Measurements from ENCODE around the gene CEP85. TPM values are rescaled to one million over a fixed set of nuclear protein-coding genes. Genes with fewer than 3 reads are reported as not detected.

The CEP85 gene
- total RNA-seq, 1 donor from 2014 or later, result 10.3 TPM

DNA sequence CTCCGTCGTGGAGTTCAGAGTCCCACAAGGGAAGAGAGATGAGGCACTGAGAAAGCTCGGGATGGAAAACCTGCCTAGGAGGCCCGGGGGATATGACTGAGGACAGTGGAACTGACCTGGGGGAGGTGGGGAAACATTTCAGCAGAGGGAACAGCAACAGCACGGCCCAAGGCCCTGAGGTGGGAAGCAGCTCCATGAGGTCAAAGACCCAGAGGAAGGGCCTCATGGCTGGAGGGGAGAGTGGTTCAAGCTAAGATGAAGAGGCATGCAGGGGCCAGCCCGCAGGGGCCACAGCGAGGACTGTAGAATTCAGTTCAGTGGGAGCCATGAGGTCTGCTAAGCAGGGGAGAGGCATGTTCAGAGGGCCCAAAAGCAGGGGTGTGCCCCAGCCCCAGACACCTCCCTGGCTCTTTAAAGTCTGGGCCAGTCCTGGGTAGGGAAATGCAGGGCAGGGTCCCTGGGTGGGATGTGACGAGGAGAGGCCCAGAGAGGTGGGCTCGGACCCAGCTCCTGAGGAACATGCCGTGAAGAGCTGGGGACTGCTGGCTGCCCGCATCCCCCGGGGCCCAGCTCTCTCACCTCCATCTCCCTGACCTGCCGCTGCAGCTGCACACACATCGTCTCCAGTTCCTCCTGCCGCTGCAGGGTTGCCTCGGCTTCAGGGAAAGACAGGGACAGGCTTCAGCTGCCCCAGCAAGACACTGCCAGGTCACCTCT lies 62.5 kb downstream of the CEP85 start:
- Histone ChIP-seq H3K4me3 (no peak overlapping the region), H3K27ac (no peak overlapping the region), H3K27me3 (no peaks in the 10 kb centered on the region), H3K4me1 (peaks cover 5% of the 10 kb centered on the region), H3K9me3 (no peaks in the 10 kb centered on the region), H3K36me3 (no peaks in the 10 kb centered on the region)
- DNase-seq, result no peak
- intact Hi-C loops (cut with DNase I), result no loop called here
- ATAC-seq, result no peak
- TF ChIP-seq, protein P1, sequence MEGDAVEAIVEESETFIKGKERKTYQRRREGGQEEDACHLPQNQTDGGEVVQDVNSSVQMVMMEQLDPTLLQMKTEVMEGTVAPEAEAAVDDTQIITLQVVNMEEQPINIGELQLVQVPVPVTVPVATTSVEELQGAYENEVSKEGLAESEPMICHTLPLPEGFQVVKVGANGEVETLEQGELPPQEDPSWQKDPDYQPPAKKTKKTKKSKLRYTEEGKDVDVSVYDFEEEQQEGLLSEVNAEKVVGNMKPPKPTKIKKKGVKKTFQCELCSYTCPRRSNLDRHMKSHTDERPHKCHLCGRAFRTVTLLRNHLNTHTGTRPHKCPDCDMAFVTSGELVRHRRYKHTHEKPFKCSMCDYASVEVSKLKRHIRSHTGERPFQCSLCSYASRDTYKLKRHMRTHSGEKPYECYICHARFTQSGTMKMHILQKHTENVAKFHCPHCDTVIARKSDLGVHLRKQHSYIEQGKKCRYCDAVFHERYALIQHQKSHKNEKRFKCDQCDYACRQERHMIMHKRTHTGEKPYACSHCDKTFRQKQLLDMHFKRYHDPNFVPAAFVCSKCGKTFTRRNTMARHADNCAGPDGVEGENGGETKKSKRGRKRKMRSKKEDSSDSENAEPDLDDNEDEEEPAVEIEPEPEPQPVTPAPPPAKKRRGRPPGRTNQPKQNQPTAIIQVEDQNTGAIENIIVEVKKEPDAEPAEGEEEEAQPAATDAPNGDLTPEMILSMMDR (IDR thresholded peaks at IDR 0.05), result no peak

DNA sequence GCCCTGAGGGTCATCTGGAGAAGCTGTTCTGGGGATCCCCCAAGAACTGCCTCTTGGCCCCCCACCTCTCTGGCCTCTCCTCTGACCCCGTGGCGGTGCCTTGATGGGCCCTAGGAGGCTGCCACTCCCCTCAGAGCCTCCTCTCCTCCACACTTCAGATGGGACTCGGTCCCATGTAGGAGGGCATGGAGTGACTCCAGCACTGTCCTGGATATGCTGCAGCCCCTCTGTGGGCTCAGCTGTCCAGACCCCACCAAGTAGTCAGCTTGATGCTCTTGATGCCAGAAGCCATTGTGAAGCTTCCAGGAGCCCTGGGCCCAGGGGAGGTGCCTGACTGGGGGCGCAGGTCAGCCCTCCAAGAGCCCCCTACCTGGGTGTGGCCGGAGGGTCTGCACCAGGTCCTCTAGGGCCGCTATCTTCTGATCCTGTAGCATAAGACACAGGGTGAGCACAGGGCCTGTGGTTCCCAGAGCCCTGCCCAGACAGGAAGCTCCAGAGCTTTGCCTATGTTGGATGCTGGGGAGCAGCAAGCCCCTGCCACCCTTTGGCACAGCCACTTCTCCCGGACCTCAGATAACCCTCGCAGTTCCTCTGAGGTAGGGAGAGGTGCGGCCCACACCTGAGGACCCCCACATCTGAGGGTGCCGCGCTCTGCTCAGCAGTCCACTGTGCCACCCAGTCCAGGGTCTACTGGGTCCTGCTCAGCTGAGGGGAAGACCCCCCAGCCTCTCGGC lies 63.2 kb downstream of the CEP85 start:
- H3K9me3 ChIP-seq, result no peaks in the 10 kb centered on the region
- TF ChIP-seq, protein P1 (IDR thresholded peaks at IDR 0.05), result no peak
- peaks cover 4% of the 10 kb centered on the region for H3K4me1 ChIP-seq
- H3K27me3 ChIP-seq, result no peaks in the 10 kb centered on the region
- intact Hi-C loops (cut with DNase I), result no loop called here
- no peaks in the 10 kb centered on the region for H3K36me3 ChIP-seq
- DNase-seq (no peak), ATAC-seq (no peak)
- no peak overlapping the region for H3K4me3 ChIP-seq
- no peak overlapping the region for H3K27ac ChIP-seq

DNA sequence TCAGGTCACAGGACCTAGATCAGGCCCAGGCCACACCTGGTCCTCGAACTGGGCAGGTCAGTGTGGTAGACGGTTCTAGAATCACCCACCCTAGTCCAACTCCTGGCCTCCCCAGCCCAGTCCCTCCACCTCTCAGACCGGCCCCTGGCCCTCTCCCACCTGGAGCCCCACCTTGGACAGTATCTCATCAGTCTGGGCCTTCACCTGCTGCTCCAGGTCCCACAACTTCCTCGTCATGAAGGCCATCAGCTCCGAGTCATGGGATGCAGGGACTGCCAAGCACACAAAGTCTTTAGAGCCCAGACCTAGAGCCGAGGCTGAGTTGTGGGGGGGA lies 63.8 kb downstream of the CEP85 start:
- Histone ChIP-seq H3K27me3 (no peaks in the 10 kb centered on the region), H3K4me3 (no peak overlapping the region), H3K9me3 (no peaks in the 10 kb centered on the region), H3K4me1 (peaks cover 4% of the 10 kb centered on the region), H3K36me3 (no peaks in the 10 kb centered on the region), H3K27ac (no peak overlapping the region)
- ATAC-seq (no peak), DNase-seq (no peak)
- intact Hi-C loops (cut with DNase I), result no loop called here
- TF ChIP-seq, protein P1 (IDR thresholded peaks at IDR 0.05), result no peak

DNA sequence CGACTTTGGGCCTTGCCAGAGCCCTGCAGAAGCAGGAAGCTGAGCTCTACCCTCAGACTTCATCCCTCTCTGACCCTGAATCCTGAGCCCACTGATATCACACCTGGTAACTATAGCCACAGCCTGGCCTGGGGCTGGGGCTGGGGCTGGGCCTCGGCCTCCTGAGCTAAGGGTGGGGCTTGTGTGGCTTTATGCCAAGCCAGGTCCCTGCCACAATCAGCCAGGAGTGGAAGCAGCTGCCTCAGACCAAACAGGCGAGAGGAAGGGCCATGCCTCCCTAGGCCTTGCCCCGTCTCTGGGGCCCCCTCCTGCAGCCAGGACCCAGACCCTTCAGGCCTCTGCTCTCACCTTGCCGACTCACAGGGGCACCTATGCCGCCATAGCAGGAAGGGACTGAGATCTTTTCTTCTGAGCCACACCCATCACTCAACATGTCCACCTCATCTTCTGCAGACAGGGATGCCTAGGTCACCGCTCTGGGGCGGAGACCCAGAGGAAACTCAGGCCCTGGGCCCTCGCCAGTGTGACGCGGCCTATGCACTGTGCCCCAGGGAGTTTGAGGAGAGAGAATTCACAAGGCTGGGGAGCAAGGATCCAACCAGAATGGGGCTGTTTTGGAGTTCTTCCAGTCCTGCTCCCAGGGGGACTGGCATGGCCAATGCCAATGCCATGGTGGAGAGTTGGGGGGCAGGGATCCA lies 66.7 kb downstream of the CEP85 start:
- TF ChIP-seq, protein P1 (IDR thresholded peaks at IDR 0.05), result no peak
- H3K4me3 ChIP-seq, result no peak overlapping the region
- no peak overlapping the region for H3K27ac ChIP-seq
- H3K36me3 ChIP-seq, result no peaks in the 10 kb centered on the region
- no peaks in the 10 kb centered on the region for H3K27me3 ChIP-seq
- no peaks in the 10 kb centered on the region for H3K9me3 ChIP-seq
- DNase-seq (no peak), ATAC-seq (no peak)
- intact Hi-C loops (cut with DNase I), result no loop called here
- peaks cover 7% of the 10 kb centered on the region for H3K4me1 ChIP-seq

DNA sequence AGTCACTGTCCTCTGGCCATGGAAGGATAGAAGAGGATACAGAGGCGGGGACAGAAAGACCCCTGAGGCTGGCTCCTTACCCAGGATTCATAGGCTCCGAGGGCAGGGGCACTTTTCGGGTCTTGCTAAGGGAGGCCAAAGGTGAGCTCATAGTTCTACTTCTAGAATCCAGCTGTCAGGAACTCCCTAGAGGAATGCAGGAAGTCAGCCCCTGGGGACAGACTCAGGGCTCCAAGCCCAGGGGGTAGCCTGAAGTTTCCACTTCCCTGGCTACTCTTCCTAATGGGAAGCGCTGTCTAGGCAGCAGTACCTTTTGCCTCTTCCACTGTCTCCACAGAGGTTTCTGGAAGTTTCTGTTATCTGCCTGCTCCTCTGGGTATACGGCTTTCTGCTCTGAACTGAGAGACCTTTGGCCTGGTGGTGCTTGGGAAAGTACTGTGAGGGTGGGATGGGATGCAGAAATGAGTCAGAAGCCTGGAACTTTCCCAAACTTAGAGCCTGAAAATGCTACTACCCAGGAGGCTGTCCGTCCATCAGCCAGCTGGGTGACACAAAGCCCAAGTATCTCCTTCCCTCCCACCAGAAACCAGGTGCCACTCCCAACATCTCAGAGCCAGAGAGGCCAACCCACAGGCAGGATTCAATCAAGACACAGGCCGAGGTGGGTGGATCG lies 68.9 kb downstream of the CEP85 start:
- intact Hi-C loops (cut with DNase I), result no loop called here
- DNase-seq, result no peak
- no peak overlapping the region for H3K27ac ChIP-seq
- no peak for ATAC-seq
- no peaks in the 10 kb centered on the region for H3K27me3 ChIP-seq
- no peak overlapping the region for H3K4me3 ChIP-seq
- no peaks in the 10 kb centered on the region for H3K9me3 ChIP-seq
- peaks cover 22% of the 10 kb centered on the region for H3K4me1 ChIP-seq
- TF ChIP-seq, protein P1 (IDR thresholded peaks at IDR 0.05), result no peak
- H3K36me3 ChIP-seq, result no peaks in the 10 kb centered on the region

Data from upper lobe of right lung (tissue), 1 donor.